Measurements from ENCODE around the gene PLA2G4E.

Gene PLA2G4E

GRCh38 chr15:41999290-42000285 is 21.3 kb downstream of the PLA2G4E start:
- H3K9ac ChIP-seq (ENCODE audit: low read length in 2 of 2), result no peak overlapping the region
- H3K4me3 ChIP-seq (ENCODE audit: low read length in 2 of 2), result no peak overlapping the region
- no peak overlapping the region for H3K27ac ChIP-seq (ENCODE audit: low read length)
- no peaks in the 10 kb centered on the region for H3K4me1 ChIP-seq (ENCODE audit: control insufficient read depth, insufficient read depth, low read length)
- H3K9me3 ChIP-seq (ENCODE audit: control insufficient read depth in 2 of 2, low read length in 2 of 2), result no peaks in the 10 kb centered on the region
- H3K27me3 ChIP-seq (ENCODE audit: control insufficient read depth in 1 of 2, insufficient read depth in 2 of 2, low read length in 2 of 2), result no peaks in the 10 kb centered on the region
- no peaks in the 10 kb centered on the region for H3K36me3 ChIP-seq (ENCODE audit: control insufficient read depth in 2 of 2, insufficient read depth in 2 of 2, low read length in 2 of 2)

- Histone ChIP-seq H3K9ac (ENCODE audit: low read length in 2 of 2) (no peak overlapping the region), H3K27ac (ENCODE audit: low read length) (no peak overlapping the region), H3K4me1 (ENCODE audit: control insufficient read depth, insufficient read depth, low read length) (no peaks in the 10 kb centered on the region), H3K4me3 (ENCODE audit: low read length in 2 of 2) (no peak overlapping the region), H3K36me3 (ENCODE audit: control insufficient read depth in 2 of 2, insufficient read depth in 2 of 2, low read length in 2 of 2) (no peaks in the 10 kb centered on the region), H3K9me3 (ENCODE audit: control insufficient read depth in 2 of 2, low read length in 2 of 2) (no peaks in the 10 kb centered on the region), H3K27me3 (ENCODE audit: control insufficient read depth in 1 of 2, insufficient read depth in 2 of 2, low read length in 2 of 2) (no peaks in the 10 kb centered on the region)
These were observed 23.0 kb downstream of the PLA2G4E start for GRCh38 chr15:41997845-41998244.

GRCh38 chr15:41996921-41997592 is 23.8 kb downstream of the PLA2G4E start:
- H3K9me3 ChIP-seq (ENCODE audit: control insufficient read depth in 2 of 2, low read length in 2 of 2), result no peaks in the 10 kb centered on the region
- H3K36me3 ChIP-seq (ENCODE audit: control insufficient read depth in 2 of 2, insufficient read depth in 2 of 2, low read length in 2 of 2), result no peaks in the 10 kb centered on the region
- no peaks in the 10 kb centered on the region for H3K27me3 ChIP-seq (ENCODE audit: control insufficient read depth in 1 of 2, insufficient read depth in 2 of 2, low read length in 2 of 2)
- H3K9ac ChIP-seq (ENCODE audit: low read length in 2 of 2), result no peak overlapping the region
- H3K4me1 ChIP-seq (ENCODE audit: control insufficient read depth, insufficient read depth, low read length), result no peaks in the 10 kb centered on the region
- no peak overlapping the region for H3K27ac ChIP-seq (ENCODE audit: low read length)
- no peak overlapping the region for H3K4me3 ChIP-seq (ENCODE audit: low read length in 2 of 2)

DNA sequence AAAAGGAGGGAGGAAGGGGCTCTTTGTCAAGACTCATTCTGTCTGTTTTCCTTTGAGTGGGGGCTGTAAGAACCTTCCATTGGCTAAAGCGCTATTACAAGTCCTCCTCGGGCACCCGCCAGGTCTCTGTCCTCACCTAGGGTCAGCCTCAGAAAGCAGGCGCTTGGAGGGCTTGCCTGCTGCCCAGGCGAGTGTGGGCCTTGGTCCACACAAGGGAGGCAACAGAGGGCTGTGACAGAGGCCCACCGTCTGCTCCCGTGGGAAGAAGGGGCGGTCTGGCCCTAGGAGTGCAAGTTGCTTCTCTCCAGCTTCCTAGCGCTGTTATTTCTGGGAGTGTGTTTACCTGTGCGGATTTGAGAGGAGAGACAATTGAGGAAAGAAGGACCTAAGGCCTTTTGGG is 24.5 kb downstream of the PLA2G4E start:
- Histone ChIP-seq H3K4me1 (ENCODE audit: control insufficient read depth, insufficient read depth, low read length) (no peaks in the 10 kb centered on the region), H3K36me3 (ENCODE audit: control insufficient read depth in 2 of 2, insufficient read depth in 2 of 2, low read length in 2 of 2) (no peaks in the 10 kb centered on the region), H3K4me3 (ENCODE audit: low read length in 2 of 2) (no peak overlapping the region), H3K9ac (ENCODE audit: low read length in 2 of 2) (no peak overlapping the region), H3K27me3 (ENCODE audit: control insufficient read depth in 1 of 2, insufficient read depth in 2 of 2, low read length in 2 of 2) (no peaks in the 10 kb centered on the region), H3K9me3 (ENCODE audit: control insufficient read depth in 2 of 2, low read length in 2 of 2) (no peaks in the 10 kb centered on the region), H3K27ac (ENCODE audit: low read length) (no peak overlapping the region)

DNA sequence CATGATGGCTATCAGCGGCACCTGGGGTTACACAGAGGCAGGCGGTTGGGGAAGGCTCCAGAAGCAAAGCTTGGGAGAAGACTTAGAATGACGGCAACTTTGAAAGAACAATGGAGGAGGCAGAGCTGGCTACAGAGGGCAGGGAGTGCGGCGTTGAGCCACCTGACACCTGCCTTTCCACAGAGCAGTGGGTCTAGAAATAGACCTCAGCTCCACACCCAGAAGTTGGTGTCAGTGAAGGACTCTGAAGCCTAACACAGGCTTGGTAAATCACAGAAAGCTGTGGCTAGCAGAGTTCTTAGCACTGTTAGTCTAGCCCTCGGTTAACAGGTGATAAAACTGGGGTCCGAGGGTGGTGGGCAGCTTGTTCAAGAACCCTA is 25.4 kb downstream of the PLA2G4E start:
- Histone ChIP-seq H3K27me3 (ENCODE audit: control insufficient read depth in 1 of 2, insufficient read depth in 2 of 2, low read length in 2 of 2) (no peaks in the 10 kb centered on the region), H3K4me3 (ENCODE audit: low read length in 2 of 2) (no peak overlapping the region), H3K27ac (ENCODE audit: low read length) (no peak overlapping the region), H3K4me1 (ENCODE audit: control insufficient read depth, insufficient read depth, low read length) (no peaks in the 10 kb centered on the region), H3K36me3 (ENCODE audit: control insufficient read depth in 2 of 2, insufficient read depth in 2 of 2, low read length in 2 of 2) (no peaks in the 10 kb centered on the region), H3K9ac (ENCODE audit: low read length in 2 of 2) (no peak overlapping the region), H3K9me3 (ENCODE audit: control insufficient read depth in 2 of 2, low read length in 2 of 2) (no peaks in the 10 kb centered on the region)

GRCh38 chr15:41994772-41995475 is 25.9 kb downstream of the PLA2G4E start:
- no peaks in the 10 kb centered on the region for H3K9me3 ChIP-seq (ENCODE audit: control insufficient read depth in 2 of 2, low read length in 2 of 2)
- H3K4me1 ChIP-seq (ENCODE audit: control insufficient read depth, insufficient read depth, low read length), result no peaks in the 10 kb centered on the region
- no peaks in the 10 kb centered on the region for H3K36me3 ChIP-seq (ENCODE audit: control insufficient read depth in 2 of 2, insufficient read depth in 2 of 2, low read length in 2 of 2)
- no peaks in the 10 kb centered on the region for H3K27me3 ChIP-seq (ENCODE audit: control insufficient read depth in 1 of 2, insufficient read depth in 2 of 2, low read length in 2 of 2)
- H3K9ac ChIP-seq (ENCODE audit: low read length in 2 of 2), result no peak overlapping the region
- H3K27ac ChIP-seq (ENCODE audit: low read length), result no peak overlapping the region
- H3K4me3 ChIP-seq (ENCODE audit: low read length in 2 of 2), result no peak overlapping the region

GRCh38 chr15:41994171-41994650 is 26.6 kb downstream of the PLA2G4E start:
- Histone ChIP-seq H3K27me3 (ENCODE audit: control insufficient read depth in 1 of 2, insufficient read depth in 2 of 2, low read length in 2 of 2) (no peaks in the 10 kb centered on the region), H3K36me3 (ENCODE audit: control insufficient read depth in 2 of 2, insufficient read depth in 2 of 2, low read length in 2 of 2) (no peaks in the 10 kb centered on the region), H3K9ac (ENCODE audit: low read length in 2 of 2) (no peak overlapping the region), H3K9me3 (ENCODE audit: control insufficient read depth in 2 of 2, low read length in 2 of 2) (no peaks in the 10 kb centered on the region), H3K4me3 (ENCODE audit: low read length in 2 of 2) (no peak overlapping the region), H3K27ac (ENCODE audit: low read length) (no peak overlapping the region), H3K4me1 (ENCODE audit: control insufficient read depth, insufficient read depth, low read length) (no peaks in the 10 kb centered on the region)

DNA sequence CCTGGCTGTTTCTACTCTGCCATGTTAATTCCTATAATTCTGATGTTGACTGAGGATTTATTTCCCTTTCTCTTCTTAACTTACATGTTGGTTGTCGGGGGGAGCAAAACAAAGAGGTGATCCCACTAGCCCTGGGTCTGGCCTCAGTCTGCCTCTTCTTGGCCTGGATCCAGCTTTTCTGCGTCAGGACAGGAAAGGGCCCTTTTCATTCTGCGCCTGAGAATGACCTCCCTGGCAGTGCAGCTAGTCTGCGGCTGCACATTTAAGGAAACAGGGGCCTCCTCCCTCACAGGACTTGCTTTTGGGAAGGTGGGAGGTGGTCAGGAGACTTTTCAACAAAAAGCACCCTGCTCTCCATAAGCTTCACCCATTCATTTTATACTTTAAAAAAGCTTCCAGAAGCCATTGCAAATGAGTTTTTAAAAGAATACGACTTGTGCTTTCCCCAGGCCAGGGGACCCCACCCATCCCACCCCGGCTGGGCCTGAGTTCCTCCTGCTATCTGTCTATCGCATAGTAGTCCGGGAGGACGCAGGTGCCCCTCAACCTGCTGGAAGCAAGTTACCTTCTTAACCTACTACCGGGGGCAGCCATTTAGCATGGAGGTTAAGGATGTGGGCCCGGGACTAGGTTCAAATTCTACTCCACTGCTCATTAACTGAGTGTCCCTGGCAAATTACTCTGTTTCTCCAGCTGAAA is 27.2 kb downstream of the PLA2G4E start:
- no peak overlapping the region for H3K9ac ChIP-seq (ENCODE audit: low read length in 2 of 2)
- no peak overlapping the region for H3K27ac ChIP-seq (ENCODE audit: low read length)
- no peaks in the 10 kb centered on the region for H3K9me3 ChIP-seq (ENCODE audit: control insufficient read depth in 2 of 2, low read length in 2 of 2)
- H3K27me3 ChIP-seq (ENCODE audit: control insufficient read depth in 1 of 2, insufficient read depth in 2 of 2, low read length in 2 of 2), result no peaks in the 10 kb centered on the region
- no peaks in the 10 kb centered on the region for H3K4me1 ChIP-seq (ENCODE audit: control insufficient read depth, insufficient read depth, low read length)
- no peaks in the 10 kb centered on the region for H3K36me3 ChIP-seq (ENCODE audit: control insufficient read depth in 2 of 2, insufficient read depth in 2 of 2, low read length in 2 of 2)
- no peak overlapping the region for H3K4me3 ChIP-seq (ENCODE audit: low read length in 2 of 2)

- Histone ChIP-seq H3K9me3 (ENCODE audit: control insufficient read depth in 2 of 2, low read length in 2 of 2) (no peaks in the 10 kb centered on the region), H3K4me1 (ENCODE audit: control insufficient read depth, insufficient read depth, low read length) (no peaks in the 10 kb centered on the region), H3K36me3 (ENCODE audit: control insufficient read depth in 2 of 2, insufficient read depth in 2 of 2, low read length in 2 of 2) (no peaks in the 10 kb centered on the region), H3K9ac (ENCODE audit: low read length in 2 of 2) (no peak overlapping the region), H3K4me3 (ENCODE audit: low read length in 2 of 2) (no peak overlapping the region), H3K27ac (ENCODE audit: low read length) (no peak overlapping the region), H3K27me3 (ENCODE audit: control insufficient read depth in 1 of 2, insufficient read depth in 2 of 2, low read length in 2 of 2) (no peaks in the 10 kb centered on the region)
These were observed 28.0 kb downstream of the PLA2G4E start for GRCh38 chr15:41992803-41993190.

GRCh38 chr15:41992151-41992802 is 28.6 kb downstream of the PLA2G4E start:
- H3K36me3 ChIP-seq (ENCODE audit: control insufficient read depth in 2 of 2, insufficient read depth in 2 of 2, low read length in 2 of 2), result no peaks in the 10 kb centered on the region

More at GRCh38 chr15:41992151-41992802, 28.6 kb downstream of the PLA2G4E start:
- no peaks in the 10 kb centered on the region for H3K9me3 ChIP-seq (ENCODE audit: control insufficient read depth in 2 of 2, low read length in 2 of 2)
- no peak overlapping the region for H3K27ac ChIP-seq (ENCODE audit: low read length)
- no peaks in the 10 kb centered on the region for H3K27me3 ChIP-seq (ENCODE audit: control insufficient read depth in 1 of 2, insufficient read depth in 2 of 2, low read length in 2 of 2)
- H3K4me3 ChIP-seq (ENCODE audit: low read length in 2 of 2), result no peak overlapping the region
- H3K9ac ChIP-seq (ENCODE audit: low read length in 2 of 2), result no peak overlapping the region
- no peaks in the 10 kb centered on the region for H3K4me1 ChIP-seq (ENCODE audit: control insufficient read depth, insufficient read depth, low read length)

Data from stomach smooth muscle (tissue), 2 donors.